Mesendoderm (in vitro differentiated cells): ENCODE results near the gene SHROOM3.

Source experiments
- DNase-seq: peaks from one replicate; pipeline ENCODE4 v3.0.0; 2013
- H2AK5ac ChIP-seq: 2 replicates; pipeline ENCODE4 v1.6.1; 2013; ENCODE audit warnings: low read length, inconsistent platforms
- H2BK120ac ChIP-seq: 2 replicates; pipeline ENCODE4 v1.6.1; 2013; ENCODE audit warnings: low read depth, mild to moderate bottlenecking, low read length, moderate library complexity, mixed read lengths
- H2BK15ac ChIP-seq: replicated peaks from 2 replicates; pipeline ENCODE4 v1.6.1; 2013; ENCODE audit warnings: low read depth, mild to moderate bottlenecking, moderate library complexity
- H2BK5ac ChIP-seq: 2 replicates; pipeline ENCODE4 v1.6.1; 2013; ENCODE audit warnings: low read length, inconsistent platforms
- H3K18ac ChIP-seq: 2 replicates; pipeline ENCODE4 v1.6.1; 2013; ENCODE audit warnings: mild to moderate bottlenecking, low read length, mixed read lengths
- H3K23ac ChIP-seq: one replicate; pipeline ENCODE4 v1.6.1; 2013; ENCODE audit warnings: low read length
- H3K27ac ChIP-seq: 2 replicates; pipeline ENCODE4 v1.5.1; 2013; ENCODE audit warnings: low read depth, mild to moderate bottlenecking, inconsistent platforms, low read length, moderate library complexity
- H3K27me3 ChIP-seq: 2 replicates; pipeline ENCODE4 v1.6.1; 2013; ENCODE audit warnings: low read length, control low read depth, mild to moderate bottlenecking, inconsistent platforms; ENCODE audit not compliant: insufficient read depth, poor library complexity
- H3K36me3 ChIP-seq: 2 replicates; pipeline ENCODE4 v1.6.1; 2013; ENCODE audit warnings: low read length, inconsistent platforms; ENCODE audit not compliant: control insufficient read depth, insufficient read depth
- H3K4ac ChIP-seq: one replicate; pipeline ENCODE4 v1.6.1; 2013; ENCODE audit warnings: low read depth, mild to moderate bottlenecking, low read length, moderate library complexity
- H3K4me1 ChIP-seq: 2 replicates; pipeline ENCODE4 v1.6.1; 2013; ENCODE audit warnings: low read depth, low read length, inconsistent platforms; ENCODE audit not compliant: control insufficient read depth
- H3K4me2 ChIP-seq: 2 replicates; pipeline ENCODE4 v1.6.1; 2013; ENCODE audit warnings: low read length
- H3K4me3 ChIP-seq: 2 replicates; pipeline ENCODE4 v1.5.1; 2013; ENCODE audit warnings: mild to moderate bottlenecking, low read length
- H3K56ac ChIP-seq: one replicate; pipeline ENCODE4 v1.6.1; 2013; ENCODE audit warnings: low read length
- H3K79me1 ChIP-seq: 2 replicates; pipeline ENCODE4 v1.6.1; 2013; ENCODE audit warnings: low read length, inconsistent platforms
- H3K79me2 ChIP-seq: 2 replicates; pipeline ENCODE4 v1.6.1; 2013; ENCODE audit warnings: mild to moderate bottlenecking, low read length; ENCODE audit not compliant: control insufficient read depth, insufficient read depth
- H3K9ac ChIP-seq: 2 replicates; pipeline ENCODE4 v1.6.1; 2013; ENCODE audit warnings: low read length, inconsistent platforms
- H4K5ac ChIP-seq: one replicate; pipeline ENCODE4 v1.6.1; 2013; ENCODE audit warnings: low read length
- H4K8ac ChIP-seq: one replicate; pipeline ENCODE4 v1.6.1; 2013; ENCODE audit warnings: low read depth, mild to moderate bottlenecking, control low read depth, low read length, moderate library complexity
- WGBS: extraction: QIAGEN DNeasy Blood & Tissue Kit; methylation state at CpG from one replicate; pipeline ENCODE4 v1.1.7; 2013; ENCODE audit warnings: low lambda C conversion rate, missing lambda C conversion rate; ENCODE audit not compliant: insufficient coverage; ENCODE audit errors: extremely low coverage; 5-methylcytosine and 5-hydroxymethylcytosine counted together

SHROOM3 gene

DNA sequence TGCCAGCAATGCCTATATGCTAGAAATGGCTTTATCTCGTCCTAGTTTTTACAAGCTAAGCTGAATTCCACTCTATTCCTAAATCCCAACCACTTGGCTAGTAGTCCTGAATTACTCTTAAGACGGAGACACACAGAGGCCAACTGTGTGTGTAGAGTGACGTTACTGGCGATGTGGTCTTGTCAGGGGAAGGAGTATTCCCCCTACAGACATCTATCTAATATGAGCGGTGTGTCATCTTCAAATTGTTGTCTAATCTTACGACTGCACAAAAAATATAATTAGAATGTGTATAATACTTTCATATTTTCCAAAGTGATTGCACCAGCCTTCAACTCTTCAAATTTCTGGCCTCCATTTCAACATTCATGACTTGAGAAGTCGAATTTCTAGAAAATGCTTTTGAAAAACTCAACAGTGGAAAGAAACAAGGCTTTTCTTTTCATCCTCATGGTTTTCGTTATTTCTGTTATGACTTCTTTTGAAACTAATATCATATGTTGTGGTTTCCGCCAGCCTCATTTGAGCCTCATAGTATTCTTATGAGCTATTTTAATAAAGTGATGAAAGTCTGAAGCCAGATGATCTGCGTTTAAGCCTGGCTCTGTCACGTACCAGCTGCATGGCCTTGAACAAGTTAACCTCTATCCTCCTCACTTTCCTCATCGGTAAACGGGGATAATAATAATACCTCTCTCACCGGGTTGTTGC lies 330.6 kb downstream of the SHROOM3 start:
- Histone ChIP-seq H3K27ac (no peak overlapping the region), H4K5ac (no peak overlapping the region), H4K8ac (peak overlapping the region; percentile 76), H3K4me2 (no peak overlapping the region), H3K36me3 (no peaks in the 10 kb centered on the region), H3K4ac (no peak overlapping the region), H2AK5ac (no peak overlapping the region), H3K27me3 (no peaks in the 10 kb centered on the region), H3K9ac (no peak overlapping the region), H3K23ac (no peak overlapping the region), H3K56ac (peak overlapping the region; percentile 43), H3K18ac (peak overlapping the region; percentile 90), H3K4me1 (peaks cover 5% of the 10 kb centered on the region), H3K4me3 (no peak overlapping the region), H3K79me2 (no peaks in the 10 kb centered on the region), H2BK5ac (no peak overlapping the region), H2BK120ac (peak overlapping the region; percentile 23), H2BK15ac (peak overlapping the region; percentile 8), H3K79me1 (no peaks in the 10 kb centered on the region)
- no CpG with 5 or more reads among the region's 14 CpGs for whole genome bisulfite sequencing
- DNase-seq = no peak

DNA sequence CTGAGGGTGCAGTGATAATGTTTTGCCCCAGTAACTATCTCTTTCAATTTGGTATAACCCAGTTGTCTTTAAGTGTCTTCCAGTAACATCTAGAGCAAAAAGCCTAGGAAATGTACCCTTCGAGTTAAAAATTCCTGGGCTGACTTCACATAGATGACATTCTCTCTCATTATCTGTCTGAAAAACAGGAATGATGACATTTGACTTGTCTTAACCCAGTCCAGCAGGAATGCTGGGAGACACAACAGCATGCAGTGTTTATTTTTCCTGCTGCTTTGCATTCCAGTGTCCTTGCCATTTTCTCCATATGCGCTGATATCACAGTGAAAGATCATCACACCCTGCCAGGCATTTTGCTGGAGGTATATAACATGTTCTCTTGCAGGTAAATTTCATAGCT lies 333.0 kb downstream of the SHROOM3 start:
- no peak overlapping the region for H3K4me2 ChIP-seq
- H2AK5ac ChIP-seq = no peak overlapping the region
- WGBS = no CpG with 5 or more reads among the region's 2 CpGs
- no peak overlapping the region for H3K9ac ChIP-seq
- DNase-seq = peak; percentile 91
- no peak overlapping the region for H3K4me3 ChIP-seq
- H3K79me1 ChIP-seq = no peaks in the 10 kb centered on the region
- no peaks in the 10 kb centered on the region for H3K27me3 ChIP-seq
- no peak overlapping the region for H4K8ac ChIP-seq
- no peak overlapping the region for H2BK5ac ChIP-seq
- no peak overlapping the region for H3K56ac ChIP-seq
- no peak overlapping the region for H4K5ac ChIP-seq
- no peak overlapping the region for H3K23ac ChIP-seq
- H2BK120ac ChIP-seq = no peak overlapping the region
- H3K4ac ChIP-seq = no peak overlapping the region
- peak overlapping the region; percentile 53 for H3K27ac ChIP-seq
- no peak overlapping the region for H2BK15ac ChIP-seq
- no peak overlapping the region for H3K18ac ChIP-seq
- no peaks in the 10 kb centered on the region for H3K36me3 ChIP-seq
- H3K4me1 ChIP-seq = peaks cover 2% of the 10 kb centered on the region
- H3K79me2 ChIP-seq = no peaks in the 10 kb centered on the region

- H3K23ac ChIP-seq = no peak overlapping the region
- H3K18ac ChIP-seq = no peak overlapping the region
- H3K4me2 ChIP-seq = no peak overlapping the region
- H3K36me3 ChIP-seq = no peaks in the 10 kb centered on the region
- peaks cover 2% of the 10 kb centered on the region for H3K4me1 ChIP-seq
- no peaks in the 10 kb centered on the region for H3K79me1 ChIP-seq
- no peak overlapping the region for H4K8ac ChIP-seq
- no peak overlapping the region for H3K4ac ChIP-seq
- no CpG with 5 or more reads among the region's 5 CpGs for WGBS
- no peaks in the 10 kb centered on the region for H3K27me3 ChIP-seq
- no peak overlapping the region for H2BK5ac ChIP-seq
- no peak overlapping the region for H4K5ac ChIP-seq
- DNase-seq = peak; percentile 81
- no peak overlapping the region for H3K4me3 ChIP-seq
- no peak overlapping the region for H2BK15ac ChIP-seq
- no peak overlapping the region for H2BK120ac ChIP-seq
- H2AK5ac ChIP-seq = no peak overlapping the region
- no peaks in the 10 kb centered on the region for H3K79me2 ChIP-seq
- H3K56ac ChIP-seq = no peak overlapping the region
- H3K9ac ChIP-seq = no peak overlapping the region
- H3K27ac ChIP-seq = peak overlapping the region; percentile 10
Observed at GRCh38 chr4:76772498-76773106, 337.6 kb downstream of the SHROOM3 start.

- Histone ChIP-seq H3K18ac (no peak overlapping the region), H4K5ac (no peak overlapping the region), H3K4me3 (no peak overlapping the region), H4K8ac (no peak overlapping the region), H3K9ac (no peak overlapping the region), H3K4me1 (no peaks in the 10 kb centered on the region), H3K79me1 (no peaks in the 10 kb centered on the region), H2BK5ac (no peak overlapping the region), H3K4me2 (no peak overlapping the region), H3K36me3 (no peaks in the 10 kb centered on the region), H3K4ac (no peak overlapping the region), H3K79me2 (no peaks in the 10 kb centered on the region), H3K27me3 (no peaks in the 10 kb centered on the region), H3K27ac (no peak overlapping the region), H2AK5ac (no peak overlapping the region), H3K56ac (no peak overlapping the region), H2BK120ac (no peak overlapping the region), H3K23ac (no peak overlapping the region), H2BK15ac (no peak overlapping the region)
- no peak for DNase-seq
Observed at GRCh38 chr4:76773766-76774165, 338.7 kb downstream of the SHROOM3 start.

DNA sequence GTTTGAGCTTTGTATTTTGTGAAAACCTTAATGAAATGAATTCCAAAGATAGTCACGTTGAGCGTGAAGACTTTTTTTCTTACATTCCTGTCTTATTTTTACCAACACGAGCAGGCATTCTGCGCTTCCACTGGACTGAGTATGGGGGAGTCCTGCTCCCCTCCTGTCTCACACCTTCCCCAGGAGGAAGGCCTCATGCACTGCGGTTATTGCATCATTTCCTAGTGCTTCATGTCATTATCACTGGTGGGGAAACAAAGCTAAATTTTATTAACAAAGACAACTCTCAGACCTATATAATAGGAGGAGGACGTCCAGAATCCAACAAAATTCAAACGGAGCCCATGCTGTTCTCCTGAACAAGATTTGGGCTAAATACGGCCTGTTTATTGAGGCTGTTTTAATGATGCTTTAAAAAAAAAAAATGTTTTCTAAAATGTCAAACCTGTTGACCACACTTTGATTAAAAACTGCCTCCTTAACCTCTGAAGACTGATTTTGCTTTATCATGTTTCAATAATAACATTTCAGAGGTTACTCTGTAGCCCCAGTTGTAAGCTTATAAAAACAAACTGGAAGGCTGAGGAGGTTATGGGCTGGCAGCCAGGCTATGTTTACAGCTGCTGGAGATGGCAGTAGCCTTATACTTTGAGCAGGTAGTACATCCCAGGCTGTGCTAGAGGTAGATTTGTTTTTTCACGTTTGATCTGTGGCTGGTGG lies 344.9 kb downstream of the SHROOM3 start:
- Histone ChIP-seq H3K36me3 (no peaks in the 10 kb centered on the region), H3K18ac (peak overlapping the region; percentile 91), H4K5ac (no peak overlapping the region), H2AK5ac (peak overlapping the region; percentile 12), H3K4me2 (no peak overlapping the region), H3K23ac (no peak overlapping the region), H3K56ac (peak overlapping the region; percentile 51), H3K79me2 (no peaks in the 10 kb centered on the region), H2BK120ac (no peak overlapping the region), H3K79me1 (no peaks in the 10 kb centered on the region), H3K4ac (peak overlapping the region; percentile 98), H3K4me1 (peaks cover 2% of the 10 kb centered on the region), H2BK5ac (peak overlapping the region; percentile 49), H3K27me3 (no peaks in the 10 kb centered on the region), H2BK15ac (no peak overlapping the region), H3K4me3 (no peak overlapping the region), H4K8ac (no peak overlapping the region), H3K9ac (no peak overlapping the region), H3K27ac (no peak overlapping the region)
- peak; percentile 42 for DNase-seq
- no CpG with 5 or more reads among the region's 9 CpGs for WGBS
